DMS 273 (cell line): ENCODE measurements around the gene TMEM53.

Source experiments
- DNase-seq: peaks from one replicate; lab custom pipeline; 2025; ENCODE audit not compliant: unreplicated experiment; lab: John Stamatoyannopoulos, UW

TMEM53 gene

GRCh38 chr1:44631647-44632539, 42.4 kb downstream of the TMEM53 start:
- DNase-seq: peak; percentile 92

GRCh38 chr1:44631333-44631646, 43.0 kb downstream of the TMEM53 start:
- no peak for DNase-seq

- no peak for DNase-seq
These were observed 44.2 kb downstream of the TMEM53 start for GRCh38 chr1:44630116-44630515.

- DNase-seq: no peak
These were observed 45.1 kb downstream of the TMEM53 start for GRCh38 chr1:44628962-44629756.

- DNase-seq: no peak
These were observed 48.9 kb downstream of the TMEM53 start for GRCh38 chr1:44625348-44625747.

GRCh38 chr1:44624268-44624901, 49.9 kb downstream of the TMEM53 start:
- no peak for DNase-seq

GRCh38 chr1:44621841-44622286, 52.4 kb downstream of the TMEM53 start:
- DNase-seq: no peak

GRCh38 chr1:44620072-44620471, 54.2 kb downstream of the TMEM53 start:
- no peak for DNase-seq

GRCh38 chr1:44619261-44619900, 54.9 kb downstream of the TMEM53 start:
- no peak for DNase-seq

- no peak for DNase-seq
These were observed 56.6 kb downstream of the TMEM53 start for GRCh38 chr1:44617703-44618029.

GRCh38 chr1:44616991-44617702, 57.1 kb downstream of the TMEM53 start:
- peak; percentile 21 for DNase-seq

GRCh38 chr1:44616284-44616990, 57.8 kb downstream of the TMEM53 start:
- no peak for DNase-seq

GRCh38 chr1:44613941-44614340, 60.3 kb downstream of the TMEM53 start:
- peak; percentile 84 for DNase-seq

- no peak for DNase-seq
These were observed 62.4 kb downstream of the TMEM53 start for GRCh38 chr1:44611866-44612265.

- DNase-seq: no peak
These were observed 62.9 kb downstream of the TMEM53 start for GRCh38 chr1:44611419-44611818.

- DNase-seq: no peak
These were observed 63.6 kb downstream of the TMEM53 start for GRCh38 chr1:44610527-44611148.

GRCh38 chr1:44609768-44610526, 64.3 kb downstream of the TMEM53 start:
- no peak for DNase-seq

GRCh38 chr1:44609412-44609767, 64.9 kb downstream of the TMEM53 start:
- DNase-seq: peak; percentile 81

- DNase-seq: peak; percentile 14
These were observed 66.1 kb downstream of the TMEM53 start for GRCh38 chr1:44608141-44608540.
